VCaP (cell line): Measurements from ENCODE around the gene WASL.
A peak's percentile ranks its signal among the peaks of the same experiment; 100 is the strongest.
"Not testable (repeated sequence)": the region's sequence is repeated elsewhere in the genome, so short reads cannot be mapped to it uniquely, and the experiment has no call there.

Experiments
- H3K27ac ChIP-seq: fragments of 450-650 bp; 2 replicates; pipeline ENCODE4 v1.5.1; 2017
- CTCF ChIP-seq: fragments of 450-650 bp; conservative IDR thresholded peaks from 2 replicates; pipeline ENCODE4 v1.5.1; 2017; ENCODE audit warnings: mild to moderate bottlenecking, moderate library complexity

The WASL gene

GRCh38 chr7:123748734-123749536 lies at the start of gene WASL:
TSS of gene WASL (minus strand) at chr7:123749003. CDS start at chr7:123748734, 269 bp downstream.
- TF ChIP-seq CTCF: no peak
- peak within 1 kb of the TSS; percentile 96 for H3K27ac ChIP-seq

- TF ChIP-seq CTCF: peak; percentile 76
- H3K27ac ChIP-seq: peak overlapping the region; percentile 25
These were observed 49.1 kb upstream of the WASL start for GRCh38 chr7:123797673-123798531.

GRCh38 chr7:123796568-123796967 lies 47.8 kb upstream of the WASL start:
- TF ChIP-seq CTCF: no peak
- H3K27ac ChIP-seq: no peak overlapping the region

- TF ChIP-seq CTCF: no peak
- H3K27ac ChIP-seq: no peak overlapping the region
These were observed 47.1 kb upstream of the WASL start for GRCh38 chr7:123795917-123796316.

DNA sequence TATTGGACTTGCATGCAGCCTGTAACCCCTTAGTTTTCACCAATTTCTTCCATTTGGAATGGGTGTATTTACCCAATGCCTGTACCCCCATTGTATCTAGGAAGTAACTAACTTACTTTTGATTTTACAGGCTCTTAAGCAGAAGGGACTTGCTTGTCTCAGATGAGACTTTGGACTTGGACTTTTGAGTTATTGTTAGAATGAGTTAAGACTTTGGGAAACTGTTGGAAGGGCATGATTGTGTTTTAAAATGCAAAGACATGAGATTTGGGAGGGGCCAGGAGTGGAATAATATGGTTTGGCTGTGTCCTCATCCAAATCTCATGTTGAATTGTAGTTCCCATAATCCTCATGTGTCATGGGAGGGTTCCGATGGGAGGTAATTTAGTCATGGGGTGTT lies 46.3 kb upstream of the WASL start:
- H3K27ac ChIP-seq: not testable (repeated sequence)

GRCh38 chr7:123792547-123792946 lies 43.7 kb upstream of the WASL start:
- no peak for TF ChIP-seq CTCF
- no peak overlapping the region for H3K27ac ChIP-seq

- H3K27ac ChIP-seq: no peak overlapping the region
- no peak for TF ChIP-seq CTCF
These were observed 42.2 kb upstream of the WASL start for GRCh38 chr7:123791001-123791400.

- no peak for TF ChIP-seq CTCF
- no peak overlapping the region for H3K27ac ChIP-seq
These were observed 41.0 kb upstream of the WASL start for GRCh38 chr7:123789817-123790216.
